NCI-H82 treated with DMSO at 0.1 percent for 48 hours (cell line): ENCODE measurements around the gene RAMAC.
"Not testable (repeated sequence)": the region's sequence is repeated elsewhere in the genome, so short reads cannot be mapped to it uniquely, and the experiment has no call there.

Experiments used
- DNase-seq: peaks from one replicate; lab custom pipeline; 2025; ENCODE audit not compliant: unreplicated experiment; lab: John Stamatoyannopoulos, UW

Gene RAMAC

DNA sequence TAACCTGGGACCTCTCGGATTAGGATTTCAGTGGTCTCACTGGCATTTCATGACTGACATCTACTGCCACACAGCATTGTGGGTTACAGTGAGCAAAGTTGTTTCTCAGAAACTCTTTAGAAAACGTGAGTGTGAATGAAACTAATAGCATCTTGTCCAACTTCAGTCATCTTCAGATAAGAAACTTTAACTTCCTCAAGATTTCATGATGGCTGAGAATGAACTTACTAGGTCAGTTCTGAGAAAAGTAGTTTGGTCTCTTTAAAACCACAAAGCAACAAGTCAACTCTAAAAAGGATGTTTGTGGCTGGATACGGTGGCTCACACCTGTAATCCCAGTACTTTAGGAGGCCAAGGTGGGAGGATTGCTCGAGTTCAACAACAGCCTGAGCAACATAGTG, 19.3 kb upstream of the RAMAC start:
- no peak for DNase-seq

DNA sequence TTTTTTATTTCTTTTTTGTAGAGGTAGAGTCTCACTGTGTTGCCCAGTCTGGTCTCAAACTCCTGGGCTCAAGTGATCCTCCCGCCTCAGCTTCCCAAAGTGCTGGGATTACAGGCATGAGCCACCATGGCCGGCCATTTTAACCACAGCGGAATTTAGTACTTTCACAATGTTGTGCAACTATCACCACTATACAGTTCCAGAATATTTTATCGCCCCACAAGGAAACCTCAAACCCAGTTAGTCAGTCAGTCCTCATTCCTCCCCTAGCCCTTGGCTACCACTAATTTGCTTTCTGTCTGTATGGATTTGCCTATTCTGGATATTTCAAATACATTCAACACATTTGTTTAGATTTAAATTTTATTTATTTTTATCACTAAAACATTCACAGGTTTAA, 17.9 kb upstream of the RAMAC start:
- DNase-seq: no peak

DNA sequence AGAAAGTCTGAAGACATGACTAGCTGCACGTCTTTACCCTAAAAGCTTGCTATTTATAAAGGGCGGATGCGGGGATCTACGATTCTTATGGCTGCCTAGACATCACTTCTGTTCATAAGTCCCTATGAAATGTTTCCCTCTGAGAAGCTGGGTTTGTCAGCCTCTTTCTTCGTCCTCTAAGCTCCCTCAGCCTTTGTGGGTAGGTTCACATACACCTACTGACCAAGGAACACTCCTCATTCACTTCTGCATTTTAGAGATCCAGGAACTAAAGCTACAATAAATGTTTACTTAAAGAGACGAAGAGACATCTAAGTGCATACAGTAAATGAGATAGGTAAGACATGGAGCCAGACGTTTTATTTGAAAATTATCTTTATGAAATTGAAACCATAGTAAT, 16.7 kb upstream of the RAMAC start:
- DNase-seq: no peak

- DNase-seq: no peak
These were observed 15.8 kb upstream of the RAMAC start for GRCh38 chr15:82970078-82970686.

DNA sequence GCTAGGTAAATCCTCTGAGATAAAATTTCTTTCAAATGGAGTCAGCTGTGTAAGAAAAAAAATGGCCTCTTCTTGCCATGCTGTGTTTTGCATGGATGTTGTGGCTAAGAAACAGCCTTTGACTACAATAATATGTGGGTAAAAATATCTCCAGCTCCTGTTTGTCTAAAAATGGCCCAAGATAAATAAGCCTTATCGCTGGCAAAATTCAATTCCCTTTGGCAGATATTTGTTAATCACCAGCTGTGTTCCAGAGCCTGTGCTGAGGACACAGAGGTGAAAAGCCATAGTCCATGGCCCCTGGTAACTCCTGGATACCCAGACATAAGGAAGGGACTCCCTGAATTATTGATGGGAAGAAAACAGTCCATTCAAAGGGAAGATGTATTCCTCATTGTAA, 15.3 kb upstream of the RAMAC start:
- DNase-seq: no peak

DNA sequence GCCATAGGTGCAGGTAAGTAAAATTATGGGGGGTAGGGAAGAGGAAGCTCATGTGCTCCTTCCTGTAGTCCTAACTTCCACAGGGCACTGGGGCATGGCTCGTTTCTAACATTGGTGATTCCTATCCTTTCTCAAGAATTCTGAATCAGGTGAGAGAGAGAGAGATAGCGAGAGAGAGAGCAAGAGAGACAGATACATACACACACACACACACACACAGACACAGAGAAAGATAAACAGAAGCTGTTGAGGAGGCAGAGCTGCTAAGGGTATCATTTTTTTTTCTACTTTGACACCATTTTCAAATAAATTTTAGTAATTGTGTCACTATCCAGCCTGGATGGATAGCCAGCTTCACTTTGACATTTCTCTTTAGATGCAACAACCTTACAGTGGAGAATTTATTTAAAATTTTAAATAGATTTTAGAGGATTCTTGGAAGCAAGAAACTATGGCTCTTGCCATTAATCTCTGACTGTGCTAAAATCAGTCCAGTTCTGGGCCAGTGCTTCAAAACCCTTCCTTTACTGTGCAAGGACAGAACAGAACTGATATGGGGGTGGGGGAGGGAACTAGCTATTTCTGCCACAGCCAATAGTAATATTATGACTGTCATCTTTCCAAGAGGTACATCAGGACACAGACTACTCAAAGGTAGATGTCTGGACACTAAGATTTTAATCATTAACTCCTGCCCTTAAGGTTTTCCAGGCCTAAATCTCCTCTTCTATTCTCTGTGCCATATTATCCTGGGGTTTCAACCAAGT, 14.6 kb upstream of the RAMAC start:
- DNase-seq: no peak

GRCh38 chr15:82972990-82973389, 13.0 kb upstream of the RAMAC start:
- DNase-seq: no peak

DNA sequence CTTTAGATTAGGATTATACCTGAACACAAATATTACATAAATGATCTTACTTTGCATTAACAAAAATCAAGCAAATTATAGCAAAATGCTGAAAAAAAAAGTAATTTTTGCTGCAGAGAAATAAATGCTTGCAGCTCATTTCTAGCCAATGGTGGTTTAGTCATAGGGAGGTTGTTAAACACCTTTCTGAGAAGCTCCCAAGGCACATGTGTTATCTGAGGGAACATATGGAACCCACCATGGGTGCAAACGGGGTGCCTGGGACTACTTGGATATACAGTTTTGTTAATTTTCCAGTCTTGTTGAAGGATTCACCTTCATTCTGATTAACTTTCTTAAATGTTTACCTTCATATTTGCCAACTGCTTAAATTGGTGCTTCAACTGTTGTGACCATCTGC, 8.9 kb upstream of the RAMAC start:
- no peak for DNase-seq

DNA sequence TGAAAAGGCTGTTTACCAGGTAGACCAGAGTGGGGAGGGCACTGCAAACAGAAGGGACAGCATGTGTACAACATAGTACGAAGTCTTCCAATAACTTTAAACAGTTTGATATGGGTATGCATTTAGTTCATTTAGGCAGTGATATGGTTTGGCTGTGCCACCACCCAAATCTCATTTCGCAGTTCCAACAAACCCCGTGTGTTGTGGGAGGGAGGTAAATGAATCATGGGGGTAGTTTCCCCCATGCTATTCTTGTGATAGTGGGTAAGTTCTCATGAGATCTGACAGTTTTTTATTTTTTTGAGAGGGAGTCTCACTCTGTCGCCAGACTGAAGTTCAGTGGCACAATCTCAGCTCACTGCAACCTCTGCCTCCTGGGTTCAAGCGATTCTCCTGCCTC, 7.6 kb upstream of the RAMAC start:
- DNase-seq: no peak

- DNase-seq: no peak
These were observed 6.3 kb upstream of the RAMAC start for GRCh38 chr15:82979726-82980125.

GRCh38 chr15:82980981-82981380, 5.0 kb upstream of the RAMAC start:
- no peak for DNase-seq

- no peak for DNase-seq
These were observed 401 bp downstream of the RAMAC start for GRCh38 chr15:82986442-82986780.

GRCh38 chr15:82992436-82992998, 6.5 kb downstream of the RAMAC start:
- DNase-seq: no peak

DNA sequence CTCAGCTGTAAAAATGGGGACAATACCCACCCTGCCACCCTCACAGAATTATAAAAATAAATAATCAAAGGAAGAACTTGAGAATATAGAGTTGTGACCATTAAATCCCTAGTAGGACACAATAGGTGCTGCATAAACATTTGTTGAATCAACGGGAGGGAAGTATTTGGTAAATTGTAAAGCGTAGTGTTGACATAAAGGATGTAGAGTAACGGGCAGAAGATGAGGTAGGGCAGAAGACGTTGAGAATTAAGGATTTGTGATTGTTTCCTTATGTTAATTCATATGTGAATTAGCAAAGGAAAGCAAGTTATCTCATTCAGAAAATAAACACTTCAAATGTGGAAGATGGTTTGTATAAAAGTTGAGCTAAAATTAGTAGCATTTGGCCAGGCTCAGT, 7.1 kb downstream of the RAMAC start:
- DNase-seq: no peak

- DNase-seq: peak; percentile 86
These were observed 9.1 kb downstream of the RAMAC start for GRCh38 chr15:82995076-82995475.

DNA sequence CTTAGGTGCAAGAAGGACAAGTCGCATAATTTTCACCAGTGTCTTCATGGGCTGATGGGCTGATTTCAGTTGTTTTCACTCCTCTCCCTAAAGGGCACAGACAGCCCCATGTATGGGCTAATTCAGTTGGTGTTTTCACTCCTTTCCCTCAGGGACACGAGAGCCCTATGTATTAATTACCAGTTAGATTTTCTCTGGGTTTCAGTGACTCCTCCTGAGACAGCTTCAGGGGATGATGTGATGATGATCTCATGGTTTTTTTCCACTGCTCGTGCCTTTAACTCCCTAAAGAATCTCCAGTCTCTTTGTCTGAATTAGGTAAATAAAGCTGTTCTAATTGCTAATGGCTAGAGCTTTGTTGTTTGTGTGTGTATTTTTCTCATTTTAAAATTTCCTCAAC, 9.9 kb downstream of the RAMAC start:
- no peak for DNase-seq

DNA sequence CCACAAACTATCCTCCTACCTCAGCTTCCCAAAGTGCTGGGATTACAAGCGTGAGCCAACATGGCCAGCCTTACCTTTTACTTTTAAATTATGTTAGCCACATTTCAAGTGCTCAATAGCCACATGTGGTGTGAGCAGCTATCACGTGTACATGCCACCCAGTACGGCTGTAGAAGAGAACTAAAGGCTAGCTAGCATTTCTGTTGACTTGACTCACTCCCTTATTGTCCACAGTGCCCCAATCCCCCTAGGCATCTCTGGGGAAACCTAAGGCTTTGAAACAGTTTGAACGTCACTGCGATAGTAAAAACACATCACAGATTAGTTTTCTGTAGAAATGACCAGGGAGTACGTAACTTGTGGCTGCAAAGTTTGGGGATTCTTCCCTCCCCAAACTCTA, 13.4 kb downstream of the RAMAC start:
- no peak for DNase-seq

- DNase-seq: peak; percentile 49
These were observed 14.1 kb downstream of the RAMAC start for GRCh38 chr15:82999905-83000671.

DNA sequence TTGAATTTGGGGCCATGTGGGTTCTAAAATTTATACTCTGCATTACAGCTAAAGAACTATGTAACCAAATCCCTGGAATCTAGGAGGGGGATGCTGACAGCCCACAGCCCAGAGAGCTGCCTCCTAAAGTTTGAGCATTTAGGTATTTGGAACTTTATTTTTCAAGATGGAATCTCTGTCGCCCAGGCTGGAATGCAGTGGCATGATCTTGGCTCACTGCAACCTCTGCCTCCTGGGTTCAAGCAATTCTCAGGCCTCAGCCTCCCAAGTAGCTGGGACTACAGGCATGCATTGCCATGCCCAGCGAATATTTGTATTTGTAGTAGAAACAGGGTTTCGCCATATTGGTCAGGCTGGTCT, 14.6 kb downstream of the RAMAC start:
- DNase-seq: not testable (repeated sequence)

GRCh38 chr15:83010709-83011270, 24.8 kb downstream of the RAMAC start:
- peak; percentile 34 for DNase-seq

- peak; percentile 64 for DNase-seq
These were observed 25.5 kb downstream of the RAMAC start, which contains the start of gene C15orf40 for GRCh38 chr15:83011271-83012075. TSS of gene C15orf40 (minus strand) at chr15:83011639. CDS start at chr15:83011607, 32 bp downstream.
